Thymus (tissue), 11 donors: ENCODE results near the gene UGT1A1. TPM values are rescaled to one million over a fixed set of nuclear protein-coding genes. Genes with fewer than 3 reads are reported as not detected.

Experiments
- DNase-seq, 9 donors: peaks; one replicate each; pipeline ENCODE4 v3.0.0-alpha.2; 2013; ENCODE audit warnings: low spot score in 9 of 9, low read depth in 6 of 9, missing footprints in 1 of 9
- H3K27ac ChIP-seq, 2 donors: one replicate each; pipeline ENCODE4 v1.5.1; 2013; ENCODE audit warnings: control low read depth in 1 of 2, low read depth in 1 of 2, low read length in 1 of 2, mild to moderate bottlenecking in 1 of 2, moderate library complexity in 1 of 2
- H3K27me3 ChIP-seq, 2 donors: one replicate each; pipeline ENCODE4 v1.5.1; 2013; ENCODE audit warnings: low read length in 1 of 2; ENCODE audit not compliant: control insufficient read depth in 2 of 2, insufficient read depth in 1 of 2
- H3K36me3 ChIP-seq, 2 donors: one replicate each; pipeline ENCODE4 v1.5.1; 2013; ENCODE audit warnings: low read length in 1 of 2, mild to moderate bottlenecking in 1 of 2, moderate library complexity in 1 of 2; ENCODE audit not compliant: control insufficient read depth in 2 of 2, insufficient read depth in 2 of 2
- H3K4me1 ChIP-seq, 2 donors: one replicate each; pipeline ENCODE4 v1.5.1; 2013; ENCODE audit warnings: low read length in 2 of 2; ENCODE audit not compliant: control insufficient read depth in 2 of 2, insufficient read depth in 2 of 2
- H3K4me3 ChIP-seq, 2 donors: one replicate each; pipeline ENCODE4 v1.5.1; 2013; ENCODE audit warnings: low read length in 2 of 2, control low read depth in 1 of 2, mild to moderate bottlenecking in 1 of 2
- H3K9me3 ChIP-seq, 2 donors: one replicate each; pipeline ENCODE4 v1.5.1; 2013; ENCODE audit warnings: low read length in 1 of 2, mild to moderate bottlenecking in 1 of 2; ENCODE audit not compliant: control insufficient read depth in 2 of 2, insufficient read depth in 1 of 2
- WGBS: extraction: QIAGEN DNeasy Blood & Tissue Kit; methylation state at CpG from one replicate; pipeline ENCODE4 v1.1.7; 2013; 5-methylcytosine and 5-hydroxymethylcytosine counted together
- polyA plus RNA-seq: library from polyadenylated mRNA; stranded (reverse); fragments of 200-250 nt; gene quantifications from one replicate; pipeline ENCODE4 v1.2.3, GENCODE V29; 2013
- total RNA-seq: library from RNA; stranded (reverse); fragments of 120-200 nt; gene quantifications from one replicate; pipeline ENCODE4 v1.2.4, GENCODE V29; 2013
- donor health status: healthy.

Gene UGT1A1
- total and polyA plus RNA-seq, 2 donors: 0.09 to 0.32 TPM

DNA sequence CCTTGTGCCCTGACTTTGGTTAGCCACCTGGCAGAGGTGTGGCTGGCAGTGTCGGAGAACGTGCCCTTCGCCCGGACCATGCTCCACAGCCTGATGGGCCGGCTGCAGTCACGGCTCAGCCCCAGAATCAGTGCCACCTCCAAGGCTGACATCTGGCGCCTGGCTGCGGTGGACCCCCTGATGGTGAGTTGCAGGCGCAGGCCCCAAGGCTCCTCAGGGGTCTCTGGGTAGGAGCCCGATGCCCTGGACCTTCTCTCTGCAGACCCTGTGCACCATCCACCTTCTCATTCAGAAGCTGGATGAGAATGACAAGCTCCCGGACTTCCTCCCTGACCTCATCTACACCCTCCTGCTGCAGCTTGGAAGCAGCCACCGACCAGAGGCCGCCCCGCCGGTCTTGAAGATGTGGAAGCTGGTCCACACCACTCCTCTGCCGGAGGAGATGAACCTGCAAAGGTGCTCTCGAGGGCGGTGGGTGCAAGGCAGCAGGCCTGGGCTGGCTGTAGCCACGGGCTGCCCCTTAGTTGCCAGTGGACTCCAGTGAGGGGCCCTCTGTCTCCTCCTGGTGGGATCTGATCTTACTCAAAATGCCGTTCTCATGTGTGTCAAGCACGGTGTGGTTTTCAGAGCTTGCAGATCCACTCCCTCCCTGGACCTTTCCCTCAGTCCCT, 62.2 kb downstream of the UGT1A1 start:
- WGBS: 94% methylated on average over 21 of the region's 21 CpGs

More for the DNA sequence above, 62.2 kb downstream of the UGT1A1 start:
- H3K9me3 ChIP-seq: no peaks in the 10 kb centered on the region
- H3K4me3 ChIP-seq: no peak overlapping the region
- no peak overlapping the region for H3K27ac ChIP-seq
- no peaks in the 10 kb centered on the region for H3K27me3 ChIP-seq
- DNase-seq: no peak
- H3K4me1 ChIP-seq: no peaks in the 10 kb centered on the region
- no peaks in the 10 kb centered on the region for H3K36me3 ChIP-seq

Other genes starting within 250 kb of the UGT1A1 start
- gene USP40, start 193.5 kb upstream of the UGT1A1 start, total RNA-seq: 16.1 TPM
- gene USP40, start 193.5 kb upstream of the UGT1A1 start, polyA plus RNA-seq: 26.7 TPM
- 0.24 TPM for gene UGT1A8, start 142.6 kb upstream of the UGT1A1 start, total RNA-seq
- 2.6 TPM for gene UGT1A8, start 142.6 kb upstream of the UGT1A1 start, polyA plus RNA-seq
- 0.09 TPM for gene UGT1A10, start 123.8 kb upstream of the UGT1A1 start, total RNA-seq
- gene UGT1A10, start 123.8 kb upstream of the UGT1A1 start, polyA plus RNA-seq: 0.39 TPM
- 0.09 TPM for gene UGT1A9, start 88.4 kb upstream of the UGT1A1 start, total RNA-seq
- 0.27 TPM for gene UGT1A9, start 88.4 kb upstream of the UGT1A1 start, polyA plus RNA-seq
- gene UGT1A7, start 78.4 kb upstream of the UGT1A1 start, total RNA-seq: 0.19 TPM
- gene UGT1A7, start 78.4 kb upstream of the UGT1A1 start, polyA plus RNA-seq: 0.11 TPM
- gene UGT1A6, start 67.4 kb upstream of the UGT1A1 start, total RNA-seq: 1.1 TPM
- gene UGT1A6, start 67.4 kb upstream of the UGT1A1 start, polyA plus RNA-seq: 4.5 TPM
- 0.09 TPM for gene UGT1A5, start 47.4 kb upstream of the UGT1A1 start, total RNA-seq
- 0.14 TPM for gene UGT1A5, start 47.4 kb upstream of the UGT1A1 start, polyA plus RNA-seq
- 0.09 TPM for gene UGT1A4, start 41.5 kb upstream of the UGT1A1 start, total RNA-seq
- 0.34 TPM for gene UGT1A4, start 41.5 kb upstream of the UGT1A1 start, polyA plus RNA-seq
- gene UGT1A3, start 31.2 kb upstream of the UGT1A1 start, total RNA-seq: not detected
- gene UGT1A3, start 31.2 kb upstream of the UGT1A1 start, polyA plus RNA-seq: not detected
- 0.71 TPM for gene MROH2A, start 18.1 kb downstream of the UGT1A1 start, total RNA-seq
- gene MROH2A, start 18.1 kb downstream of the UGT1A1 start, polyA plus RNA-seq: 0.39 TPM
- 29.7 TPM for gene HJURP, start 94.3 kb downstream of the UGT1A1 start, total RNA-seq
- 5.8 TPM for gene HJURP, start 94.3 kb downstream of the UGT1A1 start, polyA plus RNA-seq
- gene TRPM8, start 157.1 kb downstream of the UGT1A1 start, total RNA-seq: 0.19 TPM
- 0.59 TPM for gene TRPM8, start 157.1 kb downstream of the UGT1A1 start, polyA plus RNA-seq